Measurements from ENCODE around the gene SLC13A2.
A peak's percentile ranks its signal among the peaks of the same experiment; 100 is the strongest.
"Not testable (repeated sequence)": the region's sequence is repeated elsewhere in the genome, so short reads cannot be mapped to it uniquely, and the experiment has no call there.

Gene SLC13A2, protein sequence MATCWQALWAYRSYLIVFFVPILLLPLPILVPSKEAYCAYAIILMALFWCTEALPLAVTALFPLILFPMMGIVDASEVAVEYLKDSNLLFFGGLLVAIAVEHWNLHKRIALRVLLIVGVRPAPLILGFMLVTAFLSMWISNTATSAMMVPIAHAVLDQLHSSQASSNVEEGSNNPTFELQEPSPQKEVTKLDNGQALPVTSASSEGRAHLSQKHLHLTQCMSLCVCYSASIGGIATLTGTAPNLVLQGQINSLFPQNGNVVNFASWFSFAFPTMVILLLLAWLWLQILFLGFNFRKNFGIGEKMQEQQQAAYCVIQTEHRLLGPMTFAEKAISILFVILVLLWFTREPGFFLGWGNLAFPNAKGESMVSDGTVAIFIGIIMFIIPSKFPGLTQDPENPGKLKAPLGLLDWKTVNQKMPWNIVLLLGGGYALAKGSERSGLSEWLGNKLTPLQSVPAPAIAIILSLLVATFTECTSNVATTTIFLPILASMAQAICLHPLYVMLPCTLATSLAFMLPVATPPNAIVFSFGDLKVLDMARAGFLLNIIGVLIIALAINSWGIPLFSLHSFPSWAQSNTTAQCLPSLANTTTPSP

GRCh38 chr17:28473542-28473941 is at the start of gene SLC13A2:
SLC13A2 (plus strand) TSS chr17:28473644; CDS start chr17:28473713, 69 bp downstream.
- H3K27me3 ChIP-seq, result peaks cover 0 to 12% of the 10 kb centered on the region in 2 donors
- H3K27ac ChIP-seq, result no peak within 1 kb of the TSS
- peak in 1 of 2 donors; percentile 28 for DNase-seq
- H3K4me3 ChIP-seq, result no peak within 1 kb of the TSS
- H3K9me3 ChIP-seq, result no peaks in the 10 kb centered on the region
- TF ChIP-seq, protein P1, sequence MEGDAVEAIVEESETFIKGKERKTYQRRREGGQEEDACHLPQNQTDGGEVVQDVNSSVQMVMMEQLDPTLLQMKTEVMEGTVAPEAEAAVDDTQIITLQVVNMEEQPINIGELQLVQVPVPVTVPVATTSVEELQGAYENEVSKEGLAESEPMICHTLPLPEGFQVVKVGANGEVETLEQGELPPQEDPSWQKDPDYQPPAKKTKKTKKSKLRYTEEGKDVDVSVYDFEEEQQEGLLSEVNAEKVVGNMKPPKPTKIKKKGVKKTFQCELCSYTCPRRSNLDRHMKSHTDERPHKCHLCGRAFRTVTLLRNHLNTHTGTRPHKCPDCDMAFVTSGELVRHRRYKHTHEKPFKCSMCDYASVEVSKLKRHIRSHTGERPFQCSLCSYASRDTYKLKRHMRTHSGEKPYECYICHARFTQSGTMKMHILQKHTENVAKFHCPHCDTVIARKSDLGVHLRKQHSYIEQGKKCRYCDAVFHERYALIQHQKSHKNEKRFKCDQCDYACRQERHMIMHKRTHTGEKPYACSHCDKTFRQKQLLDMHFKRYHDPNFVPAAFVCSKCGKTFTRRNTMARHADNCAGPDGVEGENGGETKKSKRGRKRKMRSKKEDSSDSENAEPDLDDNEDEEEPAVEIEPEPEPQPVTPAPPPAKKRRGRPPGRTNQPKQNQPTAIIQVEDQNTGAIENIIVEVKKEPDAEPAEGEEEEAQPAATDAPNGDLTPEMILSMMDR (IDR thresholded peaks at IDR 0.05), result no peak
- H3K36me3 ChIP-seq, result no peaks in the 10 kb centered on the region
- no peaks in the 10 kb centered on the region for H3K4me1 ChIP-seq
- intact Hi-C loops (cut with DNase I; ENCODE audit: low total_unique reads), result no loop called here

GRCh38 chr17:28425206-28425605 is 48.2 kb upstream of the SLC13A2 start:
- Histone ChIP-seq H3K4me1 (no peaks in the 10 kb centered on the region), H3K4me3 (no peak overlapping the region), H3K27ac (no peak overlapping the region), H3K9me3 (no peaks in the 10 kb centered on the region), H3K36me3 (no peaks in the 10 kb centered on the region), H3K27me3 (peaks cover 0 to 14% of the 10 kb centered on the region in 2 donors)
- DNase-seq, result no peak
- intact Hi-C loops (cut with DNase I; ENCODE audit: low total_unique reads), result no loop called here
- TF ChIP-seq, protein P1 (IDR thresholded peaks at IDR 0.05), result no peak

DNA sequence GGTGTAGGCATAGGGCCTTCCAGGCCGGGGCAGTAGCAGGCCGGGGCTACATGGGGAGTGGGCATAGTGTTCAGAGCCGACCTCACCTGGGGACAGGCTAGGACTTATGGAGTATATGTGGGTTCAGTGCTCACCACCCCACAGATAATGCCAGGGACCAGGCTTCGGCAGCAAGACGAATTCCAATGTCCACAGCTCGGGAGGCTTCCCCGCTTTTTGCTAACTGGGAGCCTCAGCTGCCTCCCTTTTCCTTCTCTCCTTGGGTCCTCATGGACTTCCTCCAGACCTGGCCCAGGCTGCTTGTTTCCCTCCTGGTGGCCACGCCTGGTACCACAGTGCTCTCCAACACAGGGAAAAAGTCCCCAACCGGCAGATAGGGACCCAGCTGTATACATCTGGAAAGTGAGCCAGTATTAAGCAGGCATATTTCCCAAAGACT is 47.3 kb upstream of the SLC13A2 start:
- intact Hi-C loops (cut with DNase I; ENCODE audit: low total_unique reads), result no loop called here

DNA sequence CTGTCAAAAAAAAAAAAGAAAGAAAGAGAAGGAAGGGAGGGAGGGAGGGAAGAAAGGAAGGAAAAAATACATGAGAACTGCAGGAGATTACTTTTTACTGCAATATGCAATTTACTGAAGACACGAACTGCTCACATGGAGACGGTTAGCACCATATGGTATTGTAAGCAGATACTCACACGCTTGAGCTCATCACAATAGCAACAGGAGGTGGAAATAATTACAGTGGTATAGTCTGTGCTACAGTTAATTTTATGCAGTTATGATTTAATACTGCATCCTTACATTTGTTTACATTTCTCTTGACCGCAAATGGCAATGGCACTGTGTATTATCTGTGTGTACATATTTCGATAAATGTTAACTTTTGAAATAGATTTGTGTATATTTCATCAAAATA is 46.1 kb upstream of the SLC13A2 start:
- TF ChIP-seq, protein P1 (IDR thresholded peaks at IDR 0.05), result no peak
- H3K4me3 ChIP-seq, result no peak overlapping the region
- peaks cover 0 to 10% of the 10 kb centered on the region in 2 donors for H3K27me3 ChIP-seq
- H3K36me3 ChIP-seq, result no peaks in the 10 kb centered on the region
- H3K27ac ChIP-seq, result no peak overlapping the region
- intact Hi-C loops (cut with DNase I; ENCODE audit: low total_unique reads), result no loop called here
- no peaks in the 10 kb centered on the region for H3K9me3 ChIP-seq
- no peak for DNase-seq
- H3K4me1 ChIP-seq, result no peaks in the 10 kb centered on the region

More for the DNA sequence above, 47.3 kb upstream of the SLC13A2 start:
- Histone ChIP-seq H3K9me3 (no peaks in the 10 kb centered on the region), H3K36me3 (no peaks in the 10 kb centered on the region), H3K27ac (no peak overlapping the region), H3K4me1 (no peaks in the 10 kb centered on the region), H3K4me3 (no peak overlapping the region), H3K27me3 (peaks cover 0 to 10% of the 10 kb centered on the region in 2 donors)
- TF ChIP-seq, protein P1 (IDR thresholded peaks at IDR 0.05), result peak in 1 of 2 experiments; percentile 13
- no peak for DNase-seq

DNA sequence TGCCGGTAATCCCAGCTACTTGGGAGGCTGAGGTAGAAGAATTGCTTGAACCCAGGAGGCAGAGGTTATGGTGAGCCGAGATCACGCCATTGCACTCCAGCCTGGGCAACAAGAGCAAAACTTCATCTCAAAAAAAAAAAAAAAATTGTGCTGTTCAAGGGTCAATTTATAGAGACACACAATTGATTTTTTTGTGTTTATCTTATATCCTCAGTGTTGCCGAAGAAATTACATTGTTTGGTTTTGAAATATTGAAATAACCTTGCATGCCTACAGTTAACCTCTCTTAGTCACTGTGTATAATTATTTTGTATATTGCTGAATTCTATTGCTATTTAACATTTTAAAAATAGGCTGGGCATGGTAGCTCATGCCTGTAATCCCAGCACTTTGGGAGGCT is 45.5 kb upstream of the SLC13A2 start:
- H3K9me3 ChIP-seq; H3K4me3 ChIP-seq; DNase-seq; H3K27ac ChIP-seq; H3K36me3 ChIP-seq; intact Hi-C loops (cut with DNase I; ENCODE audit: low total_unique reads); H3K4me1 ChIP-seq; H3K27me3 ChIP-seq: not testable (repeated sequence)

GRCh38 chr17:28433721-28434120 is 39.7 kb upstream of the SLC13A2 start:
- H3K4me1 ChIP-seq, result no peaks in the 10 kb centered on the region
- DNase-seq, result no peak
- no peaks in the 10 kb centered on the region for H3K27me3 ChIP-seq
- H3K9me3 ChIP-seq, result no peaks in the 10 kb centered on the region
- H3K36me3 ChIP-seq, result no peaks in the 10 kb centered on the region
- intact Hi-C loops (cut with DNase I; ENCODE audit: low total_unique reads), result no loop called here
- H3K4me3 ChIP-seq, result no peak overlapping the region
- TF ChIP-seq, protein P1 (IDR thresholded peaks at IDR 0.05), result no peak
- no peak overlapping the region for H3K27ac ChIP-seq

GRCh38 chr17:28434326-28434725 is 39.1 kb upstream of the SLC13A2 start:
- H3K4me3 ChIP-seq; H3K27me3 ChIP-seq; intact Hi-C loops (cut with DNase I; ENCODE audit: low total_unique reads); H3K36me3 ChIP-seq; H3K9me3 ChIP-seq; DNase-seq; H3K27ac ChIP-seq; H3K4me1 ChIP-seq: not testable (repeated sequence)
